Stimulated activated effector memory CD8-positive, alpha-beta T cell treated with anti-CD3 and anti-CD28 coated beads, Interleukin-12 subunit alpha, Interleukin-12 subunit beta, amount 100 ng/mL, for 72 hours (primary cell): ENCODE data around the gene ADGRD1.

Source experiments
- ATAC-seq: fragments of 150-1000 bp; cut with Tn5 transposase; 2 replicates; pipeline ENCODE4 v1.10.0; 2021
- DNase-seq, 2 donors: peaks; one replicate each; pipeline ENCODE4 v3.0.0; 2021 to 2022; ENCODE audit warnings: low spot score in 2 of 2
- H3K27ac Mint-ChIP-seq: one replicate; pipeline ENCODE4 v1.8.0; 2022; ENCODE audit warnings: mild to moderate bottlenecking, mixed read lengths
- H3K36me3 Mint-ChIP-seq: one replicate; pipeline ENCODE4 v1.8.0; 2022; ENCODE audit warnings: mild to moderate bottlenecking, mixed read lengths
- H3K4me1 Mint-ChIP-seq: one replicate; pipeline ENCODE4 v1.8.0; 2022; ENCODE audit warnings: mixed read lengths
- H3K4me3 Mint-ChIP-seq: one replicate; pipeline ENCODE4 v1.8.0; 2022; ENCODE audit warnings: mild to moderate bottlenecking, mixed read lengths
- H3K9me3 Mint-ChIP-seq: one replicate; pipeline ENCODE4 v1.8.0; 2022; ENCODE audit warnings: mixed read lengths

ADGRD1 gene

GRCh38 chr12:131075611-131076010, 121.9 kb downstream of the ADGRD1 start:
- DNase-seq: no peak
- Mint-ChIP-seq H3K36me3 (no peaks in the 10 kb centered on the region), H3K4me3 (no peak overlapping the region), H3K9me3 (no peaks in the 10 kb centered on the region), H3K27ac (no peak overlapping the region), H3K4me1 (no peaks in the 10 kb centered on the region)
- ATAC-seq: no peak

- no peaks in the 10 kb centered on the region for H3K9me3 Mint-ChIP-seq
- DNase-seq: no peak
- no peaks in the 10 kb centered on the region for H3K4me1 Mint-ChIP-seq
- H3K36me3 Mint-ChIP-seq: no peaks in the 10 kb centered on the region
- no peak overlapping the region for H3K27ac Mint-ChIP-seq
- peak; percentile 19 for ATAC-seq
- H3K4me3 Mint-ChIP-seq: no peak overlapping the region
Observed at GRCh38 chr12:131076296-131076695, 122.6 kb downstream of the ADGRD1 start.

- H3K36me3 Mint-ChIP-seq: no peaks in the 10 kb centered on the region
- ATAC-seq (peak; percentile 6), DNase-seq (no peak)
- H3K4me1 Mint-ChIP-seq: no peaks in the 10 kb centered on the region
- no peak overlapping the region for H3K27ac Mint-ChIP-seq
- no peaks in the 10 kb centered on the region for H3K9me3 Mint-ChIP-seq
- no peak overlapping the region for H3K4me3 Mint-ChIP-seq
Observed at GRCh38 chr12:131076791-131077747, 123.4 kb downstream of the ADGRD1 start.

GRCh38 chr12:131077931-131078391, 124.3 kb downstream of the ADGRD1 start:
- no peak for DNase-seq
- H3K4me1 Mint-ChIP-seq: no peaks in the 10 kb centered on the region
- no peaks in the 10 kb centered on the region for H3K9me3 Mint-ChIP-seq
- ATAC-seq: no peak
- no peak overlapping the region for H3K27ac Mint-ChIP-seq
- no peak overlapping the region for H3K4me3 Mint-ChIP-seq
- no peaks in the 10 kb centered on the region for H3K36me3 Mint-ChIP-seq

GRCh38 chr12:131082290-131083194, 128.8 kb downstream of the ADGRD1 start:
- Mint-ChIP-seq H3K27ac (no peak overlapping the region), H3K36me3 (peaks cover 6% of the 10 kb centered on the region), H3K4me1 (no peaks in the 10 kb centered on the region), H3K9me3 (no peaks in the 10 kb centered on the region), H3K4me3 (no peak overlapping the region)
- DNase-seq (no peak), ATAC-seq (no peak)

GRCh38 chr12:131084341-131085011, 130.8 kb downstream of the ADGRD1 start:
- Mint-ChIP-seq H3K36me3 (peaks cover 6% of the 10 kb centered on the region), H3K4me3 (no peak overlapping the region), H3K27ac (peak overlapping the region; percentile 32), H3K9me3 (no peaks in the 10 kb centered on the region), H3K4me1 (no peaks in the 10 kb centered on the region)
- ATAC-seq (no peak), DNase-seq (no peak)

- Mint-ChIP-seq H3K36me3 (peaks cover 6% of the 10 kb centered on the region), H3K9me3 (no peaks in the 10 kb centered on the region), H3K27ac (peak overlapping the region; percentile 32), H3K4me3 (no peak overlapping the region), H3K4me1 (no peaks in the 10 kb centered on the region)
- peak; percentile 38 for ATAC-seq
- DNase-seq: no peak
Observed at GRCh38 chr12:131085125-131085815, 131.6 kb downstream of the ADGRD1 start.

GRCh38 chr12:131085816-131086591, 132.3 kb downstream of the ADGRD1 start:
- H3K4me1 Mint-ChIP-seq: peaks cover 7% of the 10 kb centered on the region
- H3K9me3 Mint-ChIP-seq: no peaks in the 10 kb centered on the region
- peaks cover 6% of the 10 kb centered on the region for H3K36me3 Mint-ChIP-seq
- no peak overlapping the region for H3K4me3 Mint-ChIP-seq
- DNase-seq (no peak), ATAC-seq (peak; percentile 14)
- H3K27ac Mint-ChIP-seq: no peak overlapping the region

- peaks cover 6% of the 10 kb centered on the region for H3K36me3 Mint-ChIP-seq
- ATAC-seq (no peak), DNase-seq (no peak)
- H3K4me1 Mint-ChIP-seq: peaks cover 20% of the 10 kb centered on the region
- H3K4me3 Mint-ChIP-seq: no peak overlapping the region
- H3K9me3 Mint-ChIP-seq: no peaks in the 10 kb centered on the region
- H3K27ac Mint-ChIP-seq: no peak overlapping the region
Observed at GRCh38 chr12:131087302-131087818, 133.7 kb downstream of the ADGRD1 start.

GRCh38 chr12:131087991-131088700, 134.4 kb downstream of the ADGRD1 start:
- DNase-seq: no peak
- no peak for ATAC-seq
- H3K9me3 Mint-ChIP-seq: no peaks in the 10 kb centered on the region
- H3K36me3 Mint-ChIP-seq: peaks cover 10% of the 10 kb centered on the region
- no peak overlapping the region for H3K4me3 Mint-ChIP-seq
- H3K27ac Mint-ChIP-seq: peak overlapping the region; percentile 74
- H3K4me1 Mint-ChIP-seq: peaks cover 25% of the 10 kb centered on the region

- H3K27ac Mint-ChIP-seq: no peak overlapping the region
- no peak for DNase-seq
- peaks cover 31% of the 10 kb centered on the region for H3K4me1 Mint-ChIP-seq
- ATAC-seq: no peak
- H3K36me3 Mint-ChIP-seq: peaks cover 11% of the 10 kb centered on the region
- H3K9me3 Mint-ChIP-seq: no peaks in the 10 kb centered on the region
- no peak overlapping the region for H3K4me3 Mint-ChIP-seq
Observed at GRCh38 chr12:131088701-131089530, 135.2 kb downstream of the ADGRD1 start.

- no peak for DNase-seq
- H3K36me3 Mint-ChIP-seq: peaks cover 11% of the 10 kb centered on the region
- no peak for ATAC-seq
- no peaks in the 10 kb centered on the region for H3K9me3 Mint-ChIP-seq
- no peak overlapping the region for H3K27ac Mint-ChIP-seq
- H3K4me1 Mint-ChIP-seq: peaks cover 31% of the 10 kb centered on the region
- no peak overlapping the region for H3K4me3 Mint-ChIP-seq
Observed at GRCh38 chr12:131089531-131090273, 136.0 kb downstream of the ADGRD1 start.
